GM12878 (cell line): Measurements from ENCODE around the gene ATOSA. TPM values are rescaled to one million over a fixed set of nuclear protein-coding genes. Genes with fewer than 3 reads are reported as not detected.

ENCODE experiments used
- RAD51 ChIP-seq: fragments of 450-650 bp; IDR thresholded peaks from 2 replicates; pipeline ENCODE4 v1.6.1; 2016; ENCODE audit warnings: moderate library complexity, mild to moderate bottlenecking, inconsistent platforms
- SIX5 ChIP-seq: IDR thresholded peaks from 2 replicates; pipeline ENCODE4 v1.6.1; 2011; ENCODE audit warnings: mild to moderate bottlenecking, low read depth, low read length, moderate library complexity; ENCODE audit not compliant: severe bottlenecking
- STAT1 ChIP-seq: fragments of 450-650 bp; conservative IDR thresholded peaks from 2 replicates; pipeline ENCODE4 v1.6.1; 2014; ENCODE audit warnings: antibody characterized with exemption, mild to moderate bottlenecking
- SUPT20H ChIP-seq: IDR thresholded peaks from 2 replicates; pipeline ENCODE4 v1.6.1; 2011; ENCODE audit warnings: low read depth, mild to moderate bottlenecking, low read length, moderate library complexity, borderline replicate concordance; ENCODE audit not compliant: control insufficient read depth
- WRNIP1 ChIP-seq: IDR thresholded peaks from 2 replicates; pipeline ENCODE4 v1.6.1; 2011; ENCODE audit warnings: low read depth, low read length, improper control_type of control experiment, borderline replicate concordance
- ZSCAN29 ChIP-seq: fragments of 450-650 bp; IDR thresholded peaks from 2 replicates; pipeline ENCODE4 v1.6.1; 2017; ENCODE audit warnings: mild to moderate bottlenecking, moderate library complexity
- polyA plus RNA-seq, 11 experiments: library from polyadenylated mRNA; depleted of rRNA in 4 of 11; unstranded in 6 of 11; stranded (reverse) in 5 of 11; fragments of >200 nt; fragmentation: Nextera tagmentation in 4 of 11; fragmentation: Illumina TruSeq in 1 of 11; extraction: Ambion mirVana in 4 of 11; extraction: Trizol in 1 of 11; gene quantifications; 1 replicate in 1 of 11; 2 replicates in 10 of 11; pipeline versions ENCODE4 v1.2.1 to v1.2.3, GENCODE V29; 2011 to 2016; ENCODE audit warnings: inconsistent platforms in 2 of 11, missing spikeins in 2 of 11, low read depth in 1 of 11
- total RNA-seq, 4 experiments: library from RNA; depleted of rRNA in 3 of 4; stranded (reverse); fragments of >200 nt in 3 of 4; fragmentation: Illumina TruSeq in 1 of 4; extraction: Trizol in 1 of 4; gene quantifications; 2 replicates each; pipeline versions ENCODE4 v1.2.1 to v1.2.3, GENCODE V29; 2013 to 2021
- TF ChIP-seq, protein P1 (sequence below): IDR thresholded peaks from 2 replicates; pipeline ENCODE4 v1.6.1; 2011; ENCODE audit warnings: borderline replicate concordance, low read depth, mild to moderate bottlenecking, moderate library complexity, low read length; ENCODE audit not compliant: insufficient read depth, poor library complexity, severe bottlenecking
- TF ChIP-seq, protein P2 (sequence below): fragments of 450-650 bp; formaldehyde crosslinking; IDR thresholded peaks from 2 replicates; pipeline ENCODE4 v1.4.0; 2022; ENCODE audit warnings: mild to moderate bottlenecking, moderate library complexity
- TF ChIP-seq, protein P3 (sequence below): IDR thresholded peaks from 2 replicates; pipeline ENCODE4 v1.6.1; 2012; ENCODE audit warnings: low read depth, low read length, improper control_type of control experiment

Gene ATOSA
- total and polyA plus RNA-seq, 10 of the 15 experiments (the other 5 are each of a cell fraction or from before 2014, with no cell fraction given) = 6.8 to 24.3 (median 14.6) TPM

DNA sequence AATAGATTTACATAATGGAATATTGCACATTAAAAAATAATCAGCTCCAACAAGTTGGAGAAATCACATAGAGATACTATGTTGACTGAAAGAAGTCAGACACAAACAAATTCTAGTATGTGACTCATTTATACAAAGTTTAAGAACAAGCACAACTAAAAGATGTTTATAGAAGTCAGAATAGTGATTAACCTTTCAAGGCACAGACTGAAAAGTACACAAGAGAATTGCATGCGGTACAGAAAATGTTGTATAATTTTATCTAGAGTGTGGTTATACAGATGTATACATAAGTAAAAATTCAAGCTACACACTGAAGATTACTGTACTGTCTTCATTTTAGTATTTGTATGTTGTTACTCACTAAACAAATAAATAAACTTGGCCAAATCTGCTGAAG lies 19.3 kb upstream of the ATOSA start (continued):
- TF ChIP-seq, protein P1, sequence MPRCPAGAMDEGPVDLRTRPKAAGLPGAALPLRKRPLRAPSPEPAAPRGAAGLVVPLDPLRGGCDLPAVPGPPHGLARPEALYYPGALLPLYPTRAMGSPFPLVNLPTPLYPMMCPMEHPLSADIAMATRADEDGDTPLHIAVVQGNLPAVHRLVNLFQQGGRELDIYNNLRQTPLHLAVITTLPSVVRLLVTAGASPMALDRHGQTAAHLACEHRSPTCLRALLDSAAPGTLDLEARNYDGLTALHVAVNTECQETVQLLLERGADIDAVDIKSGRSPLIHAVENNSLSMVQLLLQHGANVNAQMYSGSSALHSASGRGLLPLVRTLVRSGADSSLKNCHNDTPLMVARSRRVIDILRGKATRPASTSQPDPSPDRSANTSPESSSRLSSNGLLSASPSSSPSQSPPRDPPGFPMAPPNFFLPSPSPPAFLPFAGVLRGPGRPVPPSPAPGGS = no peak
- TF ChIP-seq STAT1 (no peak), RAD51 (no peak), ZSCAN29 (no peak), WRNIP1 (no peak), SUPT20H (no peak), SIX5 (no peak)
- TF ChIP-seq, protein P2, sequence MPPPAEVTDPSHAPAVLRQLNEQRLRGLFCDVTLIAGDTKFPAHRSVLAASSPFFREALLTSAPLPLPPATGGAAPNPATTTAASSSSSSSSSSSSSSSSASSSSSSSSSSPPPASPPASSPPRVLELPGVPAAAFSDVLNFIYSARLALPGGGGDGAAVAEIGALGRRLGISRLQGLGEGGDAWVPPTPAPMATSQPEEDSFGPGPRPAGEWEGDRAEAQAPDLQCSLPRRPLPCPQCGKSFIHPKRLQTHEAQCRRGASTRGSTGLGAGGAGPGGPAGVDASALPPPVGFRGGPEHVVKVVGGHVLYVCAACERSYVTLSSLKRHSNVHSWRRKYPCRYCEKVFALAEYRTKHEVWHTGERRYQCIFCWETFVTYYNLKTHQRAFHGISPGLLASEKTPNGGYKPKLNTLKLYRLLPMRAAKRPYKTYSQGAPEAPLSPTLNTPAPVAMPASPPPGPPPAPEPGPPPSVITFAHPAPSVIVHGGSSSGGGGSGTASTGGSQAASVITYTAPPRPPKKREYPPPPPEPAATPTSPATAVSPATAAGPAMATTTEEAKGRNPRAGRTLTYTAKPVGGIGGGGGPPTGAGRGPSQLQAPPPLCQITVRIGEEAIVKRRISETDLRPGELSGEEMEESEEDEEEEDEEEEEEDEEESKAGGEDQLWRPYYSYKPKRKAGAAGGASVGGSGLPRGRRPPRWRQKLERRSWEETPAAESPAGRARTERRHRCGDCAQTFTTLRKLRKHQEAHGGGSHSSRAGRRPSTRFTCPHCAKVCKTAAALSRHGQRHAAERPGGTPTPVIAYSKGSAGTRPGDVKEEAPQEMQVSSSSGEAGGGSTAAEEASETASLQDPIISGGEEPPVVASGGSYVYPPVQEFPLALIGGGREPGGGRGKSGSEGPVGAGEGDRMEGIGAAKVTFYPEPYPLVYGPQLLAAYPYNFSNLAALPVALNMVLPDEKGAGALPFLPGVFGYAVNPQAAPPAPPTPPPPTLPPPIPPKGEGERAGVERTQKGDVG (CRISPR knock-in tag) = no peak
- TF ChIP-seq, protein P3, sequence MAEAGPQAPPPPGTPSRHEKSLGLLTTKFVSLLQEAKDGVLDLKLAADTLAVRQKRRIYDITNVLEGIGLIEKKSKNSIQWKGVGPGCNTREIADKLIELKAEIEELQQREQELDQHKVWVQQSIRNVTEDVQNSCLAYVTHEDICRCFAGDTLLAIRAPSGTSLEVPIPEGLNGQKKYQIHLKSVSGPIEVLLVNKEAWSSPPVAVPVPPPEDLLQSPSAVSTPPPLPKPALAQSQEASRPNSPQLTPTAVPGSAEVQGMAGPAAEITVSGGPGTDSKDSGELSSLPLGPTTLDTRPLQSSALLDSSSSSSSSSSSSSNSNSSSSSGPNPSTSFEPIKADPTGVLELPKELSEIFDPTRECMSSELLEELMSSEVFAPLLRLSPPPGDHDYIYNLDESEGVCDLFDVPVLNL = no peak
